HCT116 (cell line): Measurements from ENCODE around the gene CD33. TPM values are rescaled to one million over a fixed set of nuclear protein-coding genes. Genes with fewer than 3 reads are reported as not detected.

Experiments
- ATAC-seq: fragments of 200-7000 bp; cut with Tn5 transposase; 2 replicates; pipeline ENCODE4 v1.9.1; 2020; ENCODE audit warnings: mild to moderate bottlenecking, moderate library complexity
- BruUV-seq: library from RNA; stranded (reverse); fragments of 400-500 nt; replicated peaks from 2 replicates; lab custom pipeline; 2021; lab: Mats Ljungman, UMichigan
- CTCF ChIA-PET: fragments of 300-600 bp; sonication (Branson Sonifier 250); formaldehyde crosslinking; loops from one replicate; lab custom pipeline; 2021; ENCODE audit warnings: antibody characterized with exemption; lab: Charles Lee
- POLR2A ChIA-PET: fragments of 300-600, 350-600 bp; sonication (Branson Sonifier 250); formaldehyde crosslinking; loops from one replicate; lab custom pipeline; 2021; ENCODE audit warnings: antibody characterized with exemption; lab: Charles Lee
- RAD21 ChIA-PET, 2 experiments: fragments of 300-600 bp; sonication (Branson Sonifier 250); formaldehyde crosslinking; loops; one replicate each; lab custom pipeline; 2023; ENCODE audit warnings: low total read pairs in 2 of 2; ENCODE audit not compliant: uncharacterized antibody in 2 of 2, unreplicated experiment in 2 of 2, low non-redundant PET in 1 of 2; lab: Charles Lee
- DNase-seq: peaks from one replicate; pipeline ENCODE4 v3.0.0-alpha.2; 2010; ENCODE audit warnings: low read depth, low spot score
- H2AFZ ChIP-seq: fragments of 200-600 bp; shearing (Covaris generic), sonication (generic); 2 replicates; pipeline ENCODE4 v1.6.1; 2017; ENCODE audit warnings: low read depth, mixed run types, mixed read lengths, antibody characterized with exemption, low read length; ENCODE audit not compliant: poor library complexity, severe bottlenecking
- H3K27ac ChIP-seq: 2 replicates; pipeline ENCODE4 v1.5.1; 2012; ENCODE audit warnings: low read depth, low read length
- H3K27me3 ChIP-seq: fragments of 200-600 bp; sonication (generic); 2 replicates; pipeline ENCODE4 v1.6.1; 2016; ENCODE audit warnings: mixed run types, low read length, mixed read lengths; ENCODE audit not compliant: insufficient read depth
- H3K36me3 ChIP-seq, 2 experiments: fragments of 200-500 bp in 1 of 2; fragments of 200-600 bp in 1 of 2; sonication (Bioruptor generic) in 1 of 2; sonication (generic) in 1 of 2; 2 replicates each; pipeline versions ENCODE4 v1.5.1 to v1.6.1; 2014 to 2016; ENCODE audit warnings: low read length in 2 of 2, inconsistent platforms in 1 of 2, mixed read lengths in 1 of 2, mixed run types in 1 of 2; ENCODE audit not compliant: insufficient read depth in 2 of 2, control insufficient read depth in 1 of 2
- H3K4me1 ChIP-seq, 2 experiments: fragments of 200-600 bp in 1 of 2; sonication (generic) in 1 of 2; 2 replicates each; pipeline versions ENCODE4 v1.5.1 to v1.6.1; 2012 to 2017; ENCODE audit warnings: low read length in 2 of 2, inconsistent platforms in 1 of 2, mild to moderate bottlenecking in 1 of 2, mixed read lengths in 1 of 2, mixed run types in 1 of 2, moderate library complexity in 1 of 2; ENCODE audit not compliant: insufficient read depth in 2 of 2, control insufficient read depth in 1 of 2
- H3K4me2 ChIP-seq: fragments of 200-600 bp; sonication (generic); 2 replicates; pipeline ENCODE4 v1.6.1; 2017; ENCODE audit warnings: mixed run types, low read length, mixed read lengths
- H3K4me3 ChIP-seq, 2 experiments: fragments of 200-600 bp in 1 of 2; sonication (generic) in 1 of 2; replicated peaks in 1 of 2; 2 replicates each; pipeline ENCODE4 v1.5.1; 2011 to 2016; ENCODE audit warnings: low read length in 2 of 2, control low read depth in 1 of 2, low read depth in 1 of 2, mild to moderate bottlenecking in 1 of 2, mixed read lengths in 1 of 2, mixed run types in 1 of 2
- H3K79me2 ChIP-seq: fragments of 200-600 bp; sonication (generic); 2 replicates; pipeline ENCODE4 v1.6.1; 2017; ENCODE audit warnings: mild to moderate bottlenecking, mixed run types, low read length, moderate library complexity, mixed read lengths; ENCODE audit not compliant: insufficient read depth
- H3K9ac ChIP-seq: fragments of 200-600 bp; sonication (generic); 2 replicates; pipeline ENCODE4 v1.6.1; 2016; ENCODE audit warnings: low read length, mixed read lengths
- H3K9me2 ChIP-seq: fragments of 200-600 bp; sonication (generic), shearing (Covaris generic); 2 replicates; pipeline ENCODE4 v1.6.1; 2017; ENCODE audit warnings: mixed run types, mild to moderate bottlenecking, moderate library complexity; ENCODE audit not compliant: insufficient read depth
- H3K9me3 ChIP-seq, 2 experiments: fragments of 200-500 bp in 1 of 2; fragments of 200-600 bp in 1 of 2; sonication (Bioruptor generic) in 1 of 2; sonication (generic) in 1 of 2; 2 replicates each; pipeline ENCODE4 v1.6.1; 2014 to 2017; ENCODE audit warnings: low read length in 2 of 2, mixed read lengths in 2 of 2, inconsistent platforms in 1 of 2, low read depth in 1 of 2, mild to moderate bottlenecking in 1 of 2, mixed run types in 1 of 2, moderate library complexity in 1 of 2; ENCODE audit not compliant: control insufficient read depth in 1 of 2, insufficient read depth in 1 of 2
- H4K20me1 ChIP-seq: fragments of 200-600 bp; sonication (generic), shearing (Covaris generic); 2 replicates; pipeline ENCODE4 v1.6.1; 2017; ENCODE audit warnings: mixed run types, mild to moderate bottlenecking, moderate library complexity; ENCODE audit not compliant: insufficient read depth
- CBX3 ChIP-seq: IDR thresholded peaks from 2 replicates; pipeline ENCODE4 v1.6.1; 2012; ENCODE audit warnings: low read depth
- CEBPB ChIP-seq: IDR thresholded peaks from 2 replicates; pipeline ENCODE4 v1.6.1; 2012; ENCODE audit warnings: low read depth
- EGR1 ChIP-seq: IDR thresholded peaks from 2 replicates; pipeline ENCODE4 v1.6.1; 2012; ENCODE audit warnings: low read depth
- ELF1 ChIP-seq: IDR thresholded peaks from 2 replicates; pipeline ENCODE4 v1.6.1; 2012; ENCODE audit warnings: low read depth, borderline replicate concordance
- FOSL1 ChIP-seq: IDR thresholded peaks from 2 replicates; pipeline ENCODE4 v1.6.1; 2012; ENCODE audit warnings: low read depth
- JUND ChIP-seq: IDR thresholded peaks from 2 replicates; pipeline ENCODE4 v1.6.1; 2012
- RAD21 ChIP-seq: IDR thresholded peaks from 2 replicates; pipeline ENCODE4 v1.6.1; 2012; ENCODE audit warnings: low read depth, mild to moderate bottlenecking
- intact Hi-C: fragments of 100-400 bp; cut with micrococcal nuclease; formaldehyde crosslinking; loops from 2 replicates; pipeline ENCODE4 v1.10.0; 2022
- total RNA-seq: library from RNA; stranded (reverse); gene quantifications from one replicate; pipeline ENCODE4 v1.2.1, GENCODE V29; 2021; ENCODE audit not compliant: unreplicated experiment
- TF ChIP-seq, protein P1 (sequence below): IDR thresholded peaks from 2 replicates; pipeline ENCODE4 v1.6.1; 2012; ENCODE audit warnings: low read depth
- TF ChIP-seq, protein P2 (sequence below): IDR thresholded peaks from 2 replicates; pipeline ENCODE4 v1.6.1; 2012

The CD33 gene
- total RNA-seq, 1 experiment from 2014 or later: 3.1 TPM

DNA sequence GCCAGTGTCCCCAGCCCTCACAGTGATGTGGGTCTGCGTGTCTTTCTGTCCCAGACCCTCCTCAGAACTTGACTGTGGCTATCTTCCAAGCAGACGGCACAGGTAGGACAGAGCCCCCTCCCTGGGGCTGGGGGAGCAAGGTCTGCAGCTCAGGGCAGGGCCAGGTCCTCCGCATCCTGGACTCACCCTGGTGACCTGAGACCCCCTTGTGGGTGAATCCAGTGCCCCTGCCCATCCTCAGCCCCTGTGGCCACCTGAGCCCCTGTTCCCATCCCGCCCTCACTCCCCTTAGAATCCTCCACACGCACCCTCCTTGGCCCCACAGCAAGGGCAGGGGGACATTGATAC is 39.0 kb upstream of the CD33 start:
- Histone ChIP-seq H3K4me1 (no peaks in the 10 kb centered on the region), H3K79me2 (no peaks in the 10 kb centered on the region), H3K9me2 (no peaks in the 10 kb centered on the region), H3K4me3 (no peak overlapping the region), H3K27me3 (no peaks in the 10 kb centered on the region), H3K9me3 (no peaks in the 10 kb centered on the region), H3K4me2 (no peak overlapping the region), H3K27ac (no peak overlapping the region), H2AFZ (no peak overlapping the region), H3K9ac (no peak overlapping the region), H3K36me3 (no peaks in the 10 kb centered on the region), H4K20me1 (no peaks in the 10 kb centered on the region)
- TF ChIP-seq FOSL1: no peak
- TF ChIP-seq RAD21: no peak
- no peak for TF ChIP-seq JUND
- TF ChIP-seq, protein P1, sequence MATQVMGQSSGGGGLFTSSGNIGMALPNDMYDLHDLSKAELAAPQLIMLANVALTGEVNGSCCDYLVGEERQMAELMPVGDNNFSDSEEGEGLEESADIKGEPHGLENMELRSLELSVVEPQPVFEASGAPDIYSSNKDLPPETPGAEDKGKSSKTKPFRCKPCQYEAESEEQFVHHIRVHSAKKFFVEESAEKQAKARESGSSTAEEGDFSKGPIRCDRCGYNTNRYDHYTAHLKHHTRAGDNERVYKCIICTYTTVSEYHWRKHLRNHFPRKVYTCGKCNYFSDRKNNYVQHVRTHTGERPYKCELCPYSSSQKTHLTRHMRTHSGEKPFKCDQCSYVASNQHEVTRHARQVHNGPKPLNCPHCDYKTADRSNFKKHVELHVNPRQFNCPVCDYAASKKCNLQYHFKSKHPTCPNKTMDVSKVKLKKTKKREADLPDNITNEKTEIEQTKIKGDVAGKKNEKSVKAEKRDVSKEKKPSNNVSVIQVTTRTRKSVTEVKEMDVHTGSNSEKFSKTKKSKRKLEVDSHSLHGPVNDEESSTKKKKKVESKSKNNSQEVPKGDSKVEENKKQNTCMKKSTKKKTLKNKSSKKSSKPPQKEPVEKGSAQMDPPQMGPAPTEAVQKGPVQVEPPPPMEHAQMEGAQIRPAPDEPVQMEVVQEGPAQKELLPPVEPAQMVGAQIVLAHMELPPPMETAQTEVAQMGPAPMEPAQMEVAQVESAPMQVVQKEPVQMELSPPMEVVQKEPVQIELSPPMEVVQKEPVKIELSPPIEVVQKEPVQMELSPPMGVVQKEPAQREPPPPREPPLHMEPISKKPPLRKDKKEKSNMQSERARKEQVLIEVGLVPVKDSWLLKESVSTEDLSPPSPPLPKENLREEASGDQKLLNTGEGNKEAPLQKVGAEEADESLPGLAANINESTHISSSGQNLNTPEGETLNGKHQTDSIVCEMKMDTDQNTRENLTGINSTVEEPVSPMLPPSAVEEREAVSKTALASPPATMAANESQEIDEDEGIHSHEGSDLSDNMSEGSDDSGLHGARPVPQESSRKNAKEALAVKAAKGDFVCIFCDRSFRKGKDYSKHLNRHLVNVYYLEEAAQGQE: no peak
- no peak for TF ChIP-seq CBX3
- TF ChIP-seq ELF1: no peak
- TF ChIP-seq EGR1: no peak
- TF ChIP-seq, protein P2, sequence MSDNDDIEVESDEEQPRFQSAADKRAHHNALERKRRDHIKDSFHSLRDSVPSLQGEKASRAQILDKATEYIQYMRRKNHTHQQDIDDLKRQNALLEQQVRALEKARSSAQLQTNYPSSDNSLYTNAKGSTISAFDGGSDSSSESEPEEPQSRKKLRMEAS: no peak
- ATAC-seq (no peak), DNase-seq (no peak)
- CTCF ChIA-PET: no interaction called here
- intact Hi-C loops: no loop called here
- RAD21 ChIA-PET: no interaction called here
- POLR2A ChIA-PET: no interaction called here
- no TSS peak for BruUV-seq

DNA sequence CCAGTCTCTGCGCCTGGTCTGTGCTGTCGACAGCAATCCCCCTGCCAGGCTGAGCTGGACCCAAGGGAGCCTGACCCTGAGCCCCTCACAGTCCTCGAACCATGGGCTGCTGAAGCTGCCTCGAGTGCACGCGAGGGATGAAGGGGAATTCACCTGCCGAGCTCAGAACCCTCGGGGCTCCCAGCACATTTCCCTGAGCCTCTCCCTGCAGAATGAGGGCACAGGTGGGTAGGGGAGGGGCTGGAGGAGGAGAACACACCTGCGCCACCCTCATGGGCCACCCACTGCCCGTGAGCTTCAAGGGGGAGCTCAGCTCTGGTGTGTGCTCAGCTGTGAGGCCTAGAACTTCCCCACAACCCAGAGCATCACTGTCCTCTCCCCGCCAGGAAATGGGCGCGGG is 38.6 kb upstream of the CD33 start:
- no peaks in the 10 kb centered on the region for H3K4me1 ChIP-seq
- BruUV-seq: no TSS peak
- H3K27ac ChIP-seq: no peak overlapping the region
- no peaks in the 10 kb centered on the region for H3K9me3 ChIP-seq
- H3K4me3 ChIP-seq: no peak overlapping the region
- no peaks in the 10 kb centered on the region for H4K20me1 ChIP-seq
- ChIA-PET POLR2A (no interaction called here), CTCF (no interaction called here), RAD21 (no interaction called here)
- intact Hi-C loops: no loop called here
- TF ChIP-seq, protein P2: no peak
- TF ChIP-seq FOSL1: no peak
- no peak for TF ChIP-seq CEBPB
- no peak for ATAC-seq
- H3K27me3 ChIP-seq: no peaks in the 10 kb centered on the region
- no peaks in the 10 kb centered on the region for H3K9me2 ChIP-seq
- no peaks in the 10 kb centered on the region for H3K79me2 ChIP-seq
- H3K36me3 ChIP-seq: no peaks in the 10 kb centered on the region
- DNase-seq: no peak
- H3K4me2 ChIP-seq: no peak overlapping the region
- H2AFZ ChIP-seq: no peak overlapping the region
- H3K9ac ChIP-seq: no peak overlapping the region
